GM12878 (cell line): ENCODE measurements around the gene PRR18.

Experiments
- ATF3 ChIP-seq: IDR thresholded peaks from 2 replicates; pipeline ENCODE4 v1.6.1; 2011; ENCODE audit warnings: low read depth, mild to moderate bottlenecking, low read length, moderate library complexity, borderline replicate concordance; ENCODE audit errors: extremely low read depth
- CEBPB ChIP-seq, 2 experiments: fragments of 150-350 bp in 1 of 2; IDR thresholded peaks; 2 replicates each; pipeline ENCODE4 v1.6.1; 2012 to 2014; ENCODE audit warnings: low read depth in 2 of 2, low read length in 2 of 2, borderline replicate concordance in 1 of 2, inconsistent platforms in 1 of 2
- EZH2 ChIP-seq: IDR thresholded peaks from 2 replicates; pipeline ENCODE4 v1.6.1; 2012; ENCODE audit warnings: low read depth, mild to moderate bottlenecking, control low read depth, inconsistent platforms, low read length, borderline replicate concordance; ENCODE audit not compliant: control insufficient read depth
- MXI1 ChIP-seq: fragments of 150-350 bp; IDR thresholded peaks from 2 replicates; pipeline ENCODE4 v1.6.1; 2011; ENCODE audit warnings: low read depth, mild to moderate bottlenecking, inconsistent platforms, low read length, improper control_type of control experiment
- MYB ChIP-seq: fragments of 150-350 bp; IDR thresholded peaks from 2 replicates; pipeline ENCODE4 v1.6.1; 2014; ENCODE audit warnings: mild to moderate bottlenecking, low read depth, low read length, borderline replicate concordance
- MYC ChIP-seq: IDR thresholded peaks from 2 replicates; pipeline ENCODE4 v1.6.1; 2011; ENCODE audit warnings: mild to moderate bottlenecking, low read length, moderate library complexity, inconsistent platforms; ENCODE audit not compliant: insufficient read depth, insufficient replicate concordance, insufficient read length, severe bottlenecking
- POLR2A ChIP-seq: IDR thresholded peaks from 2 replicates; pipeline ENCODE4 v1.6.1; 2011; ENCODE audit warnings: low read depth, mild to moderate bottlenecking, low read length
- REST ChIP-seq: IDR thresholded peaks from 2 replicates; pipeline ENCODE4 v1.6.1; 2012; ENCODE audit warnings: mild to moderate bottlenecking, low read depth, low read length
- SIX5 ChIP-seq: IDR thresholded peaks from 2 replicates; pipeline ENCODE4 v1.6.1; 2011; ENCODE audit warnings: mild to moderate bottlenecking, low read depth, low read length, moderate library complexity; ENCODE audit not compliant: severe bottlenecking
- TF ChIP-seq, protein P1 (sequence below), 3 experiments: IDR thresholded peaks in 2 of 3; conservative IDR thresholded peaks in 1 of 3; 2 replicates each; pipeline ENCODE4 v1.5.1; 2011; ENCODE audit warnings: low read depth in 3 of 3, low read length in 3 of 3, mild to moderate bottlenecking in 3 of 3, control low read depth in 2 of 3, moderate library complexity in 2 of 3, inconsistent platforms in 1 of 3, mixed read lengths in 1 of 3; ENCODE audit not compliant: control insufficient read depth in 2 of 3, insufficient read depth in 1 of 3; ENCODE audit errors: extremely low read depth in 1 of 3

DNA sequence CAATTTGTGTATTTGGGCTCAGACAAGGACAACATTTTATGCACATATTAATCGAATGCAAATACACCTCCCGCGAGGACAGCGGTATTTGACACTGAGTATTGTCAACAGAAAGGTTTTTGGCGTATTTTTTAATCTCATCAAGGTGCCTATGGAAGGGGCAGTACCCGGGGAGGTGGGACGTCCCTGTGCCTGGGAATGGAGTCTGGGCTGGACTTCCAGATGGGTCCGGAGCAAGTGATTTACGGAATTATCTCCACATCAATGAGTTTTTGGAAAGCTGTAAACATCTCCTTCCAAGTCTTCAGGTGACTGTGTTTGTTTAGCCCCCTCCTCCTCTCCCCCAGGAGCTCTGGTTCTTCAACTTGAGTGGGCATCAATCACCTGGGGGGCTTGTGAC is 39.8 kb downstream of the PRR18 start:
- TF ChIP-seq MYC, result no peak
- no peak for TF ChIP-seq POLR2A
- no peak for TF ChIP-seq REST
- no peak for TF ChIP-seq MYB
- TF ChIP-seq, protein P1, sequence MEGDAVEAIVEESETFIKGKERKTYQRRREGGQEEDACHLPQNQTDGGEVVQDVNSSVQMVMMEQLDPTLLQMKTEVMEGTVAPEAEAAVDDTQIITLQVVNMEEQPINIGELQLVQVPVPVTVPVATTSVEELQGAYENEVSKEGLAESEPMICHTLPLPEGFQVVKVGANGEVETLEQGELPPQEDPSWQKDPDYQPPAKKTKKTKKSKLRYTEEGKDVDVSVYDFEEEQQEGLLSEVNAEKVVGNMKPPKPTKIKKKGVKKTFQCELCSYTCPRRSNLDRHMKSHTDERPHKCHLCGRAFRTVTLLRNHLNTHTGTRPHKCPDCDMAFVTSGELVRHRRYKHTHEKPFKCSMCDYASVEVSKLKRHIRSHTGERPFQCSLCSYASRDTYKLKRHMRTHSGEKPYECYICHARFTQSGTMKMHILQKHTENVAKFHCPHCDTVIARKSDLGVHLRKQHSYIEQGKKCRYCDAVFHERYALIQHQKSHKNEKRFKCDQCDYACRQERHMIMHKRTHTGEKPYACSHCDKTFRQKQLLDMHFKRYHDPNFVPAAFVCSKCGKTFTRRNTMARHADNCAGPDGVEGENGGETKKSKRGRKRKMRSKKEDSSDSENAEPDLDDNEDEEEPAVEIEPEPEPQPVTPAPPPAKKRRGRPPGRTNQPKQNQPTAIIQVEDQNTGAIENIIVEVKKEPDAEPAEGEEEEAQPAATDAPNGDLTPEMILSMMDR (IDR thresholded peaks at IDR 0.05 in 2 of 3, conservative IDR thresholded peaks at IDR 0.05 in 1 of 3; ENCODE audit: control insufficient read depth in 2 of 3, extremely low read depth in 1 of 3, insufficient read depth in 1 of 3, low read depth in 3 of 3, low read length in 3 of 3), result no peak
- no peak for TF ChIP-seq EZH2
- no peak for TF ChIP-seq CEBPB (IDR thresholded peaks at IDR 0.05; ENCODE audit: borderline replicate concordance in 1 of 2, low read depth in 2 of 2, low read length in 2 of 2)
- TF ChIP-seq SIX5, result no peak
- TF ChIP-seq ATF3, result no peak
- no peak for TF ChIP-seq MXI1
